Lower lobe of right lung (tissue), 2 donors: ENCODE data around the gene CSMD2. TPM values are rescaled to one million over a fixed set of nuclear protein-coding genes. Genes with fewer than 3 reads are reported as not detected.

ENCODE experiments used
- ATAC-seq, 2 donors: fragments of 200-7000 bp; cut with Tn5 transposase; one replicate each; pipeline ENCODE4 v1.9.1; 2020 to 2022; ENCODE audit warnings: mild to moderate bottlenecking in 2 of 2, moderate library complexity in 2 of 2
- DNase-seq: peaks from one replicate; pipeline ENCODE4 v3.0.0-alpha.2; 2020
- H3K27ac ChIP-seq: fragments of 200-600 bp; one replicate; pipeline ENCODE4 v1.8.0; 2022
- H3K27me3 ChIP-seq: fragments of 200-600 bp; one replicate; pipeline ENCODE4 v1.8.0; 2022; ENCODE audit warnings: low read depth
- H3K36me3 ChIP-seq: fragments of 200-600 bp; one replicate; pipeline ENCODE4 v1.8.0; 2022; ENCODE audit warnings: mild to moderate bottlenecking
- H3K4me1 ChIP-seq: fragments of 200-600 bp; one replicate; pipeline ENCODE4 v1.8.0; 2022
- H3K4me3 ChIP-seq: fragments of 200-600 bp; one replicate; pipeline ENCODE4 v1.8.0; 2022; ENCODE audit warnings: mild to moderate bottlenecking
- H3K9me3 ChIP-seq: fragments of 200-600 bp; one replicate; pipeline ENCODE4 v1.8.0; 2022
- intact Hi-C: fragments of 100-400 bp; cut with DNase I; formaldehyde crosslinking; loops from one replicate; pipeline ENCODE4 v1.11.0; 2022
- total RNA-seq: library from RNA; stranded (reverse); fragmentation: NEBNext Ultra II Directional; extraction: Animal tissue kit (Norgen Biotek cat#: 25700); gene quantifications from one replicate; pipeline ENCODE4 v1.2.1, GENCODE V29; 2021
- TF ChIP-seq, protein P1 (sequence below): fragments of 200-600 bp; IDR thresholded peaks from one replicate; pipeline ENCODE4 v1.8.0; 2022; ENCODE audit warnings: antibody characterized with exemption, mild to moderate bottlenecking
- donor health status: DM: no; HTN: yes; CAD: no; lungs with severe emphysema.

The CSMD2 gene
- total RNA-seq, 1 donor from 2014 or later, result 1.1 TPM

GRCh38 chr1:33996281-33996680, 168.7 kb downstream of the CSMD2 start:
- Histone ChIP-seq H3K27me3 (peaks cover 3% of the 10 kb centered on the region), H3K36me3 (no peaks in the 10 kb centered on the region), H3K4me3 (no peak overlapping the region), H3K27ac (no peak overlapping the region), H3K9me3 (no peaks in the 10 kb centered on the region), H3K4me1 (no peaks in the 10 kb centered on the region)
- intact Hi-C loops, result no loop called here
- TF ChIP-seq, protein P1, sequence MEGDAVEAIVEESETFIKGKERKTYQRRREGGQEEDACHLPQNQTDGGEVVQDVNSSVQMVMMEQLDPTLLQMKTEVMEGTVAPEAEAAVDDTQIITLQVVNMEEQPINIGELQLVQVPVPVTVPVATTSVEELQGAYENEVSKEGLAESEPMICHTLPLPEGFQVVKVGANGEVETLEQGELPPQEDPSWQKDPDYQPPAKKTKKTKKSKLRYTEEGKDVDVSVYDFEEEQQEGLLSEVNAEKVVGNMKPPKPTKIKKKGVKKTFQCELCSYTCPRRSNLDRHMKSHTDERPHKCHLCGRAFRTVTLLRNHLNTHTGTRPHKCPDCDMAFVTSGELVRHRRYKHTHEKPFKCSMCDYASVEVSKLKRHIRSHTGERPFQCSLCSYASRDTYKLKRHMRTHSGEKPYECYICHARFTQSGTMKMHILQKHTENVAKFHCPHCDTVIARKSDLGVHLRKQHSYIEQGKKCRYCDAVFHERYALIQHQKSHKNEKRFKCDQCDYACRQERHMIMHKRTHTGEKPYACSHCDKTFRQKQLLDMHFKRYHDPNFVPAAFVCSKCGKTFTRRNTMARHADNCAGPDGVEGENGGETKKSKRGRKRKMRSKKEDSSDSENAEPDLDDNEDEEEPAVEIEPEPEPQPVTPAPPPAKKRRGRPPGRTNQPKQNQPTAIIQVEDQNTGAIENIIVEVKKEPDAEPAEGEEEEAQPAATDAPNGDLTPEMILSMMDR, result no peak
- no peak for ATAC-seq
- no peak for DNase-seq

GRCh38 chr1:33993301-33993700, 171.7 kb downstream of the CSMD2 start:
- DNase-seq (no peak), ATAC-seq (no peak)
- Histone ChIP-seq H3K27ac (no peak overlapping the region), H3K27me3 (no peaks in the 10 kb centered on the region), H3K4me1 (no peaks in the 10 kb centered on the region), H3K9me3 (no peaks in the 10 kb centered on the region), H3K36me3 (no peaks in the 10 kb centered on the region), H3K4me3 (no peak overlapping the region)
- TF ChIP-seq, protein P1, result no peak
- intact Hi-C loops, result no loop called here

DNA sequence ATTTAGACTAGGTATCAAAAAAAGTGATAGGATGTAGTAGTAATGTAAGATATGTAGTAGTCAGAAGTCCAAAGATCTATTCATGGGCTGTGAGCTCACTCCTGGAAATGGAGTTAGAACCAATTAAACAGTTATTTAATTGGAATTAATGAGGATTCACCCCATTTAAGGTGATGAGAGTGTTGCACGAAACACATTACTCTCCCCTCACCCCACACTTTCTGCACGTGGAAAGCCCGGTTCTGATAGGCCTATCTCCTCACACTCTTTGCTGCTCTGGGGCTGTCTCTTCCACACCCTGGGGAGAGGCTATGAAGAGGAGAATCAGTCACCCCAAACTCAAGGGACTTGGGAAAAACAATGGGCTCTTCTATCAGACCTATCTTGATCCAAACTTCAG, 174.7 kb downstream of the CSMD2 start:
- H3K9me3 ChIP-seq, result no peaks in the 10 kb centered on the region
- H3K27ac ChIP-seq, result no peak overlapping the region
- DNase-seq, result no peak
- no peak overlapping the region for H3K4me3 ChIP-seq
- no peaks in the 10 kb centered on the region for H3K36me3 ChIP-seq
- H3K4me1 ChIP-seq, result no peaks in the 10 kb centered on the region
- intact Hi-C loops, result no loop called here
- TF ChIP-seq, protein P1, result no peak
- no peak for ATAC-seq
- H3K27me3 ChIP-seq, result no peaks in the 10 kb centered on the region

DNA sequence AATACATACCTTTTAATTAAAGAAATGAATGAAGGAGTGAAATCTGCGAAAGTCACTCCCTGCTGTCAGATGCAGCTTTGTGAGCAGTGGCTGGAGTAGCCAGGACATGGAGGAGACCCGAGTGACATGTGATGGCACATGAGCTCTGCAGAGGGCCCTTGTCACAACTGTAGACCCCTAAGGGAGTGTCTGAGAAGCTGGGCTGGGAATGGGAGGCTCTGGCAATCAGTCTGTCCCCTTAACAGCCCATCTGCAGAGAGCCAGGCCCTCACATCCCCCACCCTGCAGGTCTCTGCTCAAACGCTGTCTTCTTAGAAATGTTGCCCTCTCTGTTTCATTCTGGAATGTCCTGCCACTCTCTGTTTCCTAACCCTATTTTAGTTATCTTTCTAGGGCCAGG, 176.9 kb downstream of the CSMD2 start:
- Histone ChIP-seq H3K9me3 (no peaks in the 10 kb centered on the region), H3K27me3 (no peaks in the 10 kb centered on the region), H3K36me3 (no peaks in the 10 kb centered on the region), H3K4me1 (no peaks in the 10 kb centered on the region), H3K4me3 (no peak overlapping the region), H3K27ac (no peak overlapping the region)
- TF ChIP-seq, protein P1, result no peak
- DNase-seq (no peak), ATAC-seq (no peak)
- intact Hi-C loops, result no loop called here

DNA sequence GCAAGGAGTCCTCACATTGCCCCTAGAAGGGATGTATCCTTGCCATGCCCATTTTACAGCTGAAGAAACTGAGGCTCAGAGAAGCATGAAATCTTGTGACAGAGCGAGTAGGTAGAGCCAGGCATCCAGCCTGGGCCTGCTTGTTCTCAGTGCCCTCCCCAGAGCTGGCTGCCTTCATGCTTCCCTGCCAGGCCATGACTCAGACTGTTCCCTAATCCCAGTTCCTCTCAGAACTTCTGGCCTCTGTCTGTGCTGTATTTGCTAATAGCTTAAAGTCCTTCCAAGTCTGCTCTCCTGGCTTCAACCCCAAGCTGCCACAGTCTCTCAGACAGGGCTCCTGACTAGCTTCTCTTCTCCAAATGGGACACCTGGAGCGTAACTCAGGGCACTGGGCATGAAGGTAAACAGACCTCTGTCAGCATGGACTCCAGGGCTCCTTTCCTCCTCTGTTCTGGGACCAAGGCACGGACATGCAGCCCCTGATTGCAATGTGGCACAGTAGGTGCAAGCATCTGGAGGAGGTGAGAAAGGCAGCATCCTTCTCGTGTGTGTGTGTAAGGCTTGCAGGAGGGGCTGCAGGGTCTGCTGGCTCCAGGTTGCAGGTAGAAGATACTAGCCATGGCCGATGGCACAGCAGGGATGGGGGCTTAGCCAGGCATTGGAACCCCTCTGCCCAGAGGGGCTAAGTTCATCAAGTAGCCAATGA, 178.5 kb downstream of the CSMD2 start:
- TF ChIP-seq, protein P1, result no peak
- DNase-seq (no peak), ATAC-seq (peak in 1 of 2 donors; percentile 50)
- Histone ChIP-seq H3K4me1 (no peaks in the 10 kb centered on the region), H3K27ac (no peak overlapping the region), H3K27me3 (no peaks in the 10 kb centered on the region), H3K4me3 (no peak overlapping the region), H3K9me3 (no peaks in the 10 kb centered on the region), H3K36me3 (no peaks in the 10 kb centered on the region)
- intact Hi-C loops, result no loop called here
